GM12865 (cell line): ENCODE data around the gene DESI1.

Experiments
- DNase-seq: peaks from one replicate; pipeline ENCODE4 v3.0.0; 2010; ENCODE audit warnings: low read depth
- H3K4me3 ChIP-seq: 2 replicates; pipeline ENCODE4 v1.5.1; 2011; ENCODE audit warnings: mild to moderate bottlenecking, low read depth, low read length, control low read depth
- CTCF ChIP-seq: IDR thresholded peaks from 2 replicates; pipeline ENCODE4 v1.5.1; 2011; ENCODE audit warnings: low read length, control low read depth, low read depth, inconsistent platforms; ENCODE audit not compliant: insufficient read depth; ENCODE audit errors: missing control alignments

Gene DESI1

GRCh38 chr22:41584881-41585280, 36.0 kb downstream of the DESI1 start:
- DNase-seq, result no peak
- no peak for TF ChIP-seq CTCF
- no peak overlapping the region for H3K4me3 ChIP-seq

DNA sequence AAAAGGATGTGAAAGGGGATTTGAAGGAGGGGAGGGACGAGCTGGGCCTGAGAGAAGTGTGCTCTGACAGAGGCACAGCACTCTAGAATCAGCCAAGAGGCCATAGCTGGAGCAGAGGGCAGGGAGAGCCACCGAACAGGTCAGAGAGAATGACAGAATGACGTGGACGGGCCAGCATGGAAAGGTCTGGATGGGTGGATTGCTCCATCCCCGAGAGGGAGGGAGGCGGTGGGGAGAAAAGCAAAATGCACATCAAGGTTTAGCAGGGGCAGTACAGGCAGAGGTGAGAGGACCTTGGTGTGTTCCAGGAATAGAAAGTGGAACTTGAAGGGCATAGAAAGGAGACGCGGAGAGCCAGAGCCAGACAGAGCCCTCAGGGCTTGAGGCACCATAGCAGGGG, 38.1 kb downstream of the DESI1 start:
- no peak for TF ChIP-seq CTCF
- no peak overlapping the region for H3K4me3 ChIP-seq
- DNase-seq, result no peak

GRCh38 chr22:41579997-41580355, 40.9 kb downstream of the DESI1 start:
- no peak for DNase-seq
- no peak for TF ChIP-seq CTCF

DNA sequence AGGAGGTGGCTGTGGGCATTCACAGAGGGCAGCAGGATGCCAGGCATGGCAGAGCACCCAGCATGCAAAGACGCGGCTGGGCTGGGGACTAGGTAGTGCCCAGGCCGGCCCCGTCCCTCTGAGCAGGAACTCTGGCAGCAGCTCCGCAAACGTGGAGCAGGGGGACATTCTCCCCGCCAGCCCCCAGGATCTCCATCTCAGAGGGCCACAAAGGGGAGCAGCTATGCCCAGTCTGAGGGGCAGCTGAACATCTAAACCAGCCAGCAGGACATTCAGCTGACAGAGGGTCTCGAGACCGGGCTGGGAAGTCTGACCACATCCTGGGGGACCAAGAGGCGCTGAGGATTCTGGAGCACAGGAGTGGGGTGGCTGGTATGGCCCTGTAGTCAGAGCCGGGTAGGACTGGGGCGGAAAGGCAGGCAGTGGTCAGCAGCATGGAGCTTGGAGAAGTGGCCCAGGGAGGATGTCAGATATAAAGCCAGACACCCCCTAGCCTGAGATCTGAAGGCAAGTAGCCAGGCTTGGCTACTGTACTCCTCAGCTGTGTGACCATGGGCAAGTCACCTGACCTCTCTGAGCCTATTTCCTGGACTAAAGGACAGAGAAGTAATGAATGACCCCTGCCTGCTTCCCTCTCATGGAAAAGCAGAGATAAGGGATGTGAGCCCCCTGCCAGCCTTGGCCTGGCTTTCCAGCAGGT, 41.4 kb downstream of the DESI1 start:
- H3K4me3 ChIP-seq, result no peak overlapping the region
- no peak for DNase-seq
- no peak for TF ChIP-seq CTCF

More at GRCh38 chr22:41579997-41580355, 40.9 kb downstream of the DESI1 start:
- no peak overlapping the region for H3K4me3 ChIP-seq

DNA sequence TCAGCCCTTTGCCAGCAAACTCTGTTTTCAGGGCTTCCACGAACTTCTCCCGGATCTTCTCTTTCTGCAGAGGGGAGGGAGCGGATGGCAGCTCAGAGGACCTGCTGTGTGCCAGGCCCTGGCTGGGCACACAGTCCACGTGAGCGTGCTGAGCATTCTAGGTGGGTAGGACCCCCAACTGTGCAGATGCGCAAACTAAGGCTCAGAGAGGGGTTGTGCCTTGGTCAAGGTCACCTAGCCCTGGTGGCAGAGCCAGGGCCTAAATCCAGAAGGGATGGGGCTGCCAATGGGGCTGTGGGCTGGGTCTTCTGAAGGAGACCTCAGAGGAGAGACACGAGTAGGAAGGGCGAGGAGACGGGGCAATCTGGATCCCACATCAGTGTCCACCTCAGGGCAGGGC, 42.0 kb downstream of the DESI1 start:
- TF ChIP-seq CTCF, result no peak
- no peak for DNase-seq
- H3K4me3 ChIP-seq, result no peak overlapping the region

DNA sequence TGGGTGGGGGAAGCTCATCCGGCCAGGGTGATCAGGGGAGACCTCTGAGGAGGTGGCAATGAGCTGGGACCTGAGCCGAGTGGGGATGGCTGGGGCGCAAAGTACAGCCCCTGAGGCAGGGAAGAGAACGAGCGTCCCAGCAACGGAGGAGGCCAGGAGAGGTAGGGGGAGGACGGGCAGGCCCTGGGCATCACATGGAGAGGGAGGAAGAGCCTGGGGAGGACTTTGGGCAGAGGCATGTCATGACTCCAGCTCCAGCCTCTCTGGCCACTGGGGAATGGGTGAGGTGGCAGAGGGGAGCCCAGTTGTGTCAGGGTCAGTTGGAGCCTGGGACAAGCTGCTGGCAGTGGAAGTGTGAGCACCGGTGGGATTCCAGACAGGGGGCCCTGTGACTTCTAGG, 42.7 kb downstream of the DESI1 start:
- DNase-seq, result no peak

More for the DNA sequence above, 42.7 kb downstream of the DESI1 start:
- no peak overlapping the region for H3K4me3 ChIP-seq
- TF ChIP-seq CTCF, result no peak
